ENCODE measurements around the gene ZNF280A.

- TF ChIP-seq POLR2AphosphoS5 (IDR thresholded peaks at IDR 0.05; ENCODE audit: borderline replicate concordance, low read depth, low read length) (no peak), EZH2 (IDR thresholded peaks at IDR 0.05) (no peak), FOXP2 (optimal IDR thresholded peaks at IDR 0.05; ENCODE audit: control extremely low read depth, extremely low read length, insufficient read depth) (no peak)
Measured at GRCh38 chr22:22485524-22485923, 34.5 kb downstream of the ZNF280A start.

All from SK-N-MC (cell line).